CD1c-positive myeloid dendritic cell (primary cell): ENCODE results near the gene ZNF480.
"Not testable (repeated sequence)": the region's sequence is repeated elsewhere in the genome, so short reads cannot be mapped to it uniquely, and the experiment has no call there.

Experiments used
- DNase-seq: peaks from one replicate; pipeline ENCODE4 v3.0.0-alpha.2; 2016; ENCODE audit errors: extremely low spot score

Gene ZNF480

DNA sequence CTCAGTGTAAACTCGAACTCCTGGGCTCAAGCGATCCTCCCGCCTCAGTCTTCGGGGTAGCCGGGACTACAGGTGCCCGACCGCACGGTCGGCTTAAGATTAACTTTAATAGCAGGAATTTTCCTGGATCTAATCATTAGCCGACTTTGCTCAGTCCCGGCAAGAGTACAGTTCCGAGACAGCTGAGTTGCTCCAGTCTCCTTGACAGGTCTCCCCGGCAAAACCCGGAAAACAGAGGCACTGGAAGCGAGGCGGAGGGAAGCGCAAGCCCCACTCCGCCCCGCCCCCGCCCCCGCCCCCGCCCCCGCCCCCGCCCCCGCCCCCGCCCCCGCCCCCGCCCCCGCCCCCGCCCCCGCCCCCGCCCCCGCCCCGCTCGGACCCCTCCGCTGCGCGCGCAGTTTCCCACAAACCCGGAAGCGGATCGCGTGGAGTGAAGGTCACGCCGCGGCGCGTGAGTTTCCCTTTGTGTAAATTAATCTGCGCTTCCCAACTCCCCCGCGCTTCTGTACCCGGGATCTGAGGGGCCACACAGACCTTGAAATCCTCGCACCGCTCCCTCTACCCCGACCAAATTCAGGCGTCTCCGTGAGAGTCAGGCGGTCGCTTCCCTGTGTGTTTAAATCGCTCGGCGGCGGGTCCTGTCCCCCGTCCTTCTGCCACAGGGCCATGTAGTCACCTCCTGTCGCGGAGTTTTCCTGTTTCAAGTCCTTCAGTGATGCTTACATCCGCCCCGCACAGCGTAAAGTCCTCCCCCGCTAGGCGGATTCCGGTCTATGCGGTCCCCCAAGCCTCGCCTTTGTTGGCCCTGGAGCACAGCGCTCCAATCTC, at the start of gene ZNF480:
Gene ZNF480, plus strand, starts transcription at position 397 of the 828 bp plus-strand sequence. CDS start 3,244 bp downstream, outside the sequence.
- peak; percentile 78 for DNase-seq

- DNase-seq: peak; percentile 69
Measured at GRCh38 chr19:52248241-52248640, 48.7 kb upstream of the ZNF480 start.

- no peak for DNase-seq
Measured at GRCh38 chr19:52258426-52258825, 38.5 kb upstream of the ZNF480 start.

GRCh38 chr19:52265556-52265955, 31.4 kb upstream of the ZNF480 start:
- DNase-seq: not testable (repeated sequence)

DNA sequence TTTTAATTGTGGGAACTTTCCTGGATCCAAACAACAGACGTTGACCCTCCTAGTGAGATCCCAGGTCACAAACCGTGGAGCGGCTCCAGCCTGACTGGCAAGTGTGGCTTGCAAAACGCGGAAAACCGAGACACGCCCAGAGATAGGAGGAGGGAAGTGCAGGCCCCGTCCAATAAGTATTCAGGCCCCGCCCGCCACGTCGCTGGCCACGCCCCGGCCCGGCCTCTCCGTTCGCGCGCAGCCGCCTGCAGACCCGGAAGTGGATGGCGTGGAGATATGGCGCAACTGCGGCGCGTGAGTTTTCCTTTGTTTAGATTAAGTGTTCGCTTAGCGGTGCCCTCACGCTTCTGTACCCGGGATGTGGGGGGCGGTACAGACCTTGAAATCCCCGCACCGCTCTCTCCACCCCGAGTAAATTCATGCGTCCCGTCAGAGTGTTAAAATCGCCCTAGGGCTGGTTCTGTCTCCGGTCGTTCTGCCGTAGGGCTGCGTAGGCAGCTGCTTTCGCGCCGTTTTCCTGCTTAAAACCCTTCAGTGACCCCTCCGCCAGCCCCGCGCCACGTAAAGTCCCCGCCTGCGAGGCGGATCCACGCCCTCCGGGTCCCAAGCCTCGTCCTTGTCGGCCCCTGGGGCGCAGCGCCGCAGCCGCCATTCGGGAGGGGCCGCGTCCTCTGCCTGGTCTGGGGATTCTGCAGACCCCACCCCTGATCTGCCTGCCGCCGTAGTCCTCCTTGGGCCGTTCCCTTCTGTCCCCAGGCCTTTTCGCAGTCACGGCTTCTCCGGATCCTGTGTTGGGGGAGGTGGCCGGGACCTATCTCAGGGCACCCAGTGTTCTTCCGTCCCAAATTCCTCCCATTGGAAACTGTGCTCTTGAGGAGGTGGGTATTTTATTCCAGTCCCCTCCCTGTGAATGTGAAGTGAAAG, 27.4 kb upstream of the ZNF480 start, which contains the start of gene ZNF766:
Gene ZNF766, plus strand, starts transcription at position 250 of the 924 bp plus-strand sequence. Its CDS starts 27 bp downstream, at position 277.
- peak; percentile 98 for DNase-seq

DNA sequence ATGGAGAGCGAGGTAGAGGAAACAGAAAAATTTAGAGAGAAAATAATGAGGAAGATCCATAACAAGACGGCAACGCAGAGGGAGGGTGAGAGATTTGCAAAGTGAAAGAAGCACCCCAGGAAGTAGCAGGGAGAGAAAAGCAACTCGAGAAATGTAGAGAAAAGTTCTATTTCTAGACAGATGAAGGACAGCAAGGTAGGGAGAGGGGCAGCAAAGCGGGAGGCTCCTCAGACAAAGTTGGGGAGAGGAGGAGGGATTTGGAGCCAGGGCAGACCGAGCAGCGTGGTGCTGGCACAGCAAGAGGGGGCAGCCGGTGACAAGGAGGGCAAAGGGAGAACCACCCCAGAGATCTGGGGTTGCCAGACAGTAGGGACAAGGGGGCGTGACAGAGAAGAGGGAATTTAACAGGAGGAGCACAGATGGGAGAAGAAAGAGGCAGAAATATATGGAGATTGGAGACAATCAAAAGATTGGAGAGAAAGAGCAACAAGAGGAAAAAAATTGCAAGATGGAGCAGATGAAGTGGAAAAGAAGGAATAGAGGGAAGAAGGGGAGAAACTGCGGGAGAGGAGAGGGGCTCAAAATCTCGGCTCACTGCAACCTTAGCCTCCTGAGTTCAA, 26.6 kb upstream of the ZNF480 start:
- DNase-seq: peak; percentile 11

DNA sequence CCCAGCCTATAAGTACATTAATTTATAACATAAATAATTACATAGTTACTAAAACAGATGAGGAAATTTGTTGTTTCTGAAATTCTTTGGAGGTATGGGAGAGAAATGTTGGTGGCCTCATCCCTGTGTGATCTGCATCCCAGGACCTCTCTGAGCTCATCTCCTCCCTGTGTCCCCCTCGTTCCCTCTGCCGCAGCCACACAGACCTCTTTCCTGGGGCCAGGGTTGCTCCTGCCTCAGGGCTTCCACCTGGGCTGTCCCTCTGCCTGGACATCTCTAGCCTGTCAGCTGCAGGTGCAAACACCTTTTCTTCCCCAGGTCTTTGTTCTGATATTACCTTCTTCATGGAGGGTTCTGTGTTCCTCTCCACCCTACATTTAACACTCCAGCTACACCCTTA, 23.7 kb upstream of the ZNF480 start:
- no peak for DNase-seq

DNA sequence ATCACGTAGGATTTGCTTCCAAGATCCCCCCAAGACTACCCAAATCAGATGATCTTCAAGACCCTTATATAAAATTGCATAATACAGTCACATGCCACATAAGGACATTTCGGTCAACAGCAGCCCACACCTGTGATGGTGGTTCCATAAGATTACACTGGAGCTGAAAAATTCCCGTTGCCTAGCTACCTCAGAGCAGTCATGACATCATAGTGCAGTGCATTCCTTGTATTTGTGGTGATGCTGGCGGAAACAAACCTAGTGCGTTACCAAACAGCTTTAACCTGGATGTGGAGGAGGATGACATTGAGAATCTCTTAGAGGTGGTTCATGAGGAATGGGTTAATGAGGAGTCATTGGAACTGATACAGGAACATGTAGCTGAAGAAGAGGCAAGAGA, 22.8 kb upstream of the ZNF480 start:
- DNase-seq: no peak

DNA sequence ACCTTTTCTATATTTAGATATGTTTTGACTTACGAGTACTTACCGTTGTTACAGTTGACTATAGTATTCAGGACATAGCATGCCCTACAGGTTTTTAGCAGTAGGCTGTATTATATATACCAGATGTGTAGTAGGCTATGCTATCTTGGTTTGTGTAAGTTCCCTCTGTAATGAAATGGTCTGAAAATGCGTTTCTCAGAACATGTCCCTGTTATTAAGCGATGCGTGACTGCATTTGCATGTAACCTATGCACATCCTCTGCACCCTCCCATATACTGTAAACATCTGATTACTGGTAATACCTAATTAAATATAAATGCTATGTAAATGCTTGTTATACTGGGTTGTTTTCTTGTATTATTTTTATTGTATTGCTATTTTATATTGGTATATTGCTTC, 21.0 kb upstream of the ZNF480 start:
- no peak for DNase-seq

GRCh38 chr19:52277471-52277870, 19.5 kb upstream of the ZNF480 start:
- DNase-seq: no peak

DNA sequence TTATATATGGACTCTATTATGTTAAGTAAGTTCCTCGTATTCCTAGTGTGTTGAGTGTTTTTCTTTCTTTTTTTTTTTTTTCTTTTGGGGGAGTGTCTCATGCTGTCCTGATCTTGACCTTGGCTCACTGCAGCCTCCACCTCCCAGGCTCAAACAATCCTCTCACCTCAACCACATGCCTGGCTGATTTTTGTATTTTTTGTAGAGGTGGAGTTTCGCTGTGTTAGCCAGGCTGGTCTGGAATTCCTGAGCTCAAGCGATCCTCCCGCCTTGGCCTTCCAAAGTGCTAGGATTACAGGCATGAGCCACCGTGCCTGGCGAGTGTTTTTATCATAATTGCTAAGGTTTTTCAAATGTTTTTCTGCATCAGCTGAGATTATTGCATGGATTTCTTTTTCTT, 10.7 kb upstream of the ZNF480 start:
- no peak for DNase-seq

GRCh38 chr19:52291781-52292180, 5.2 kb upstream of the ZNF480 start:
- no peak for DNase-seq

GRCh38 chr19:52292946-52293345, 4.0 kb upstream of the ZNF480 start:
- DNase-seq: not testable (repeated sequence)

DNA sequence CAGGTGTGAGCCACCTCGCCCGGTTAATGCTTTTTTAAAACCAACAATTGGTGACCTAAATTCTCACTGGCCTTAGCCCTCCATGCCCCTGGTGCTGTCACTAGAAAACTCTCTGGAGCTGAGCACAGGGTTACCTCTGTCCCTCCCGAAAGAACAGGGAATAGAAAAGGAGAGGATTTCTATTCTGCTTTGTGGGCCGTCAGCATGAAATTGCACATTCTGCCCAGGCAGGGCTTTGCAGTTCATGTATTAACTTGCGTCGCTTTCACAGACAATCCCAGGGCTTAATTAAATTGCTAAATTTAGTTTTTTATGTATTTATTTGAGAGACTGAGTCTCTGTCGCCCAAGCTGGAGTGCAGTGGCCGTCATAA, 583 bp upstream of the ZNF480 start:
- no peak for DNase-seq

DNA sequence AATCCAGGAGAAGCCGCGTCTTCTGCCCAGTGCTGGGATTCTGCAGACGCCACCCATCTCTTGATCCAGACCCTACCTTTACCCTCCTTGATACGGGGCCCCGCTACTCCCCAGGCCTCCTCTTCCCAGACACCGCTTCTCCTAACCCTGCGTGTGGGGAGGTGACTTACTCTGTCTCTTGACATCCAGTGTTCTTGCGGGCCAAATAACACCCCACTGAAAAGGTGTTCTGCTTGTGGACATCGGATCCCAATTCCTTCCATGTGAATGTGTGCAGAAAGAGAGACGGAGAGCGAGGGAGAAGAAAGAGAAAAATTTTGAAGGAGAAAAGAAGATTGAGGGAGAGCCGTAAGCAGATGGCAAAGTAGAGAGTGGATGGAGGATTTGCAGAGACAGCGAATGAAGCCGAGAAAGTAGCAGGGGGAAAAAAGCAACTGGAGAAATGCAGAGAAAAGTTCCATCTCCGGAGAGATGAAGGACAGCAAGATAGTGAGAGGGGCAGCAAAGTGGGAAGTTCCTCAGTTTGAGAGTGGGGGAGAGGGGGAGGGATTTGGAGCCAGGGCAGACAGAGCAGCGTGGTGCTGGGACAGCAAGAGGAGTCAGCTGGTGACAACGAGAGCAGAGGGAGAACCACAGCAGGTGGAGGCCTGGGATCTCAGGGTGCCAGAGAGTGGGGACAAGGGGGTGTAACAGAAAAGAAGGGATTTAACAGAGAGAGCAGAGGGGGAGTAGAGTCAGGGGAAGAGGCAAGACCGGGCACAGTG, 814 bp downstream of the ZNF480 start:
- DNase-seq: no peak

GRCh38 chr19:52307275-52307674, 10.3 kb downstream of the ZNF480 start:
- DNase-seq: no peak

GRCh38 chr19:52322429-52322828, 25.5 kb downstream of the ZNF480 start:
- no peak for DNase-seq

GRCh38 chr19:52331757-52332156, 34.8 kb downstream of the ZNF480 start:
- DNase-seq: no peak

GRCh38 chr19:52335768-52336116, 38.8 kb downstream of the ZNF480 start:
- DNase-seq: no peak

GRCh38 chr19:52336117-52336790, 39.3 kb downstream of the ZNF480 start, which contains the start of gene ZNF610:
ZNF610 (plus strand) TSS chr19:52336243; CDS start chr19:52349173, 12,930 bp downstream.
- peak; percentile 95 for DNase-seq
